ENCODE results near the gene RYR2.

The RYR2 gene

DNA sequence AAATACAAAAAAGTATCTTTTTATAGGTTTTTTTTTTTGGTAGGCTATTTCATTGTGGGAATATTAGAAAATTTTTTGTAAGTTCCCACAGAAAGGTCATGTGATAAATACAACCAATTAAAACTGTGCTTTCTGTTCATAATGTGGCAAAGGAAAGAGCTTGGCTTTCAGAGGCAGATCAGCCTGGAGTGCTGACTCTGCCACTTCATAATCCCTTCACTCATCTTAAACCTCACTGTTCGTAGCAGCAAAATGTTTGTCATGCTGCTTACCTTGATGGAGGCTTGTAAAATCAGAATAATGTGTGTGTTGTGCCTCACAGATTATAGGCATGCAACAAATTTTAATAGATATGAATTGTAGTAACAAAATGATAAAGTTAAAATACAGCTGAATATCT lies 671.9 kb downstream of the RYR2 start:
- H3K4me3 ChIP-seq (ENCODE audit: low read depth, low read length), result no peak overlapping the region
- TF ChIP-seq, protein P1, sequence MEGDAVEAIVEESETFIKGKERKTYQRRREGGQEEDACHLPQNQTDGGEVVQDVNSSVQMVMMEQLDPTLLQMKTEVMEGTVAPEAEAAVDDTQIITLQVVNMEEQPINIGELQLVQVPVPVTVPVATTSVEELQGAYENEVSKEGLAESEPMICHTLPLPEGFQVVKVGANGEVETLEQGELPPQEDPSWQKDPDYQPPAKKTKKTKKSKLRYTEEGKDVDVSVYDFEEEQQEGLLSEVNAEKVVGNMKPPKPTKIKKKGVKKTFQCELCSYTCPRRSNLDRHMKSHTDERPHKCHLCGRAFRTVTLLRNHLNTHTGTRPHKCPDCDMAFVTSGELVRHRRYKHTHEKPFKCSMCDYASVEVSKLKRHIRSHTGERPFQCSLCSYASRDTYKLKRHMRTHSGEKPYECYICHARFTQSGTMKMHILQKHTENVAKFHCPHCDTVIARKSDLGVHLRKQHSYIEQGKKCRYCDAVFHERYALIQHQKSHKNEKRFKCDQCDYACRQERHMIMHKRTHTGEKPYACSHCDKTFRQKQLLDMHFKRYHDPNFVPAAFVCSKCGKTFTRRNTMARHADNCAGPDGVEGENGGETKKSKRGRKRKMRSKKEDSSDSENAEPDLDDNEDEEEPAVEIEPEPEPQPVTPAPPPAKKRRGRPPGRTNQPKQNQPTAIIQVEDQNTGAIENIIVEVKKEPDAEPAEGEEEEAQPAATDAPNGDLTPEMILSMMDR (IDR thresholded peaks at IDR 0.05; ENCODE audit: borderline replicate concordance, insufficient read depth, low read depth, low read length), result no peak

- TF ChIP-seq, protein P1 (IDR thresholded peaks at IDR 0.05; ENCODE audit: borderline replicate concordance, insufficient read depth, low read depth, low read length), result no peak
- H3K4me3 ChIP-seq (ENCODE audit: low read depth, low read length), result no peak overlapping the region
These were observed 675.1 kb downstream of the RYR2 start for GRCh38 chr1:237717106-237717505.

DNA sequence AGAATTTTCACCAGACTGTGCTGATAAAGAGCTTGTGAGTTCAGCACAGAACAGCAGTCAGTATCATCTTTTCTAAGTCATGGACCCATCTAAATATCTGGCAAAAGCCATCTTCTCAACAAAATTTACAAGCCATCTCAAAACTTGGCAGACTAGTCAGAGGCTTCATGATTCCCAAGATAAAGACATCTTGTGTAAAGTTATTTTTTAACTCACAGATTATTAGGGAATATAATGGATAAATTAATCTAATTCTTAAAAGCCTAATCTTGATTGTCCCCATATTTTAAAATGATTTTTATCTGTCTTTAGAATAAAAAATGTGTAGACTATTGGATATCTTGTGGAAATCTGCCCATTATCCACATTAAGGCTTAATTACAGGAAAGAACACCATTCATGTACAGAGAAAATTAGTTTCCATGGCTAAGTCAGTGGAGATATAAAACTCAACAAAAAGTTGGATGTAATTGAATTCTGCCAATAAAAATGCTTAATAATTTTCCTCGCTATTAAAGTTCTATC lies 688.9 kb downstream of the RYR2 start:
- TF ChIP-seq, protein P1 (IDR thresholded peaks at IDR 0.05; ENCODE audit: borderline replicate concordance, insufficient read depth, low read depth, low read length), result no peak
- no peak overlapping the region for H3K4me3 ChIP-seq (ENCODE audit: low read depth, low read length)

- no peak overlapping the region for H3K4me3 ChIP-seq (ENCODE audit: low read depth, low read length)
- TF ChIP-seq, protein P1 (IDR thresholded peaks at IDR 0.05; ENCODE audit: borderline replicate concordance, insufficient read depth, low read depth, low read length), result no peak
These were observed 690.7 kb downstream of the RYR2 start for GRCh38 chr1:237732657-237733056.

DNA sequence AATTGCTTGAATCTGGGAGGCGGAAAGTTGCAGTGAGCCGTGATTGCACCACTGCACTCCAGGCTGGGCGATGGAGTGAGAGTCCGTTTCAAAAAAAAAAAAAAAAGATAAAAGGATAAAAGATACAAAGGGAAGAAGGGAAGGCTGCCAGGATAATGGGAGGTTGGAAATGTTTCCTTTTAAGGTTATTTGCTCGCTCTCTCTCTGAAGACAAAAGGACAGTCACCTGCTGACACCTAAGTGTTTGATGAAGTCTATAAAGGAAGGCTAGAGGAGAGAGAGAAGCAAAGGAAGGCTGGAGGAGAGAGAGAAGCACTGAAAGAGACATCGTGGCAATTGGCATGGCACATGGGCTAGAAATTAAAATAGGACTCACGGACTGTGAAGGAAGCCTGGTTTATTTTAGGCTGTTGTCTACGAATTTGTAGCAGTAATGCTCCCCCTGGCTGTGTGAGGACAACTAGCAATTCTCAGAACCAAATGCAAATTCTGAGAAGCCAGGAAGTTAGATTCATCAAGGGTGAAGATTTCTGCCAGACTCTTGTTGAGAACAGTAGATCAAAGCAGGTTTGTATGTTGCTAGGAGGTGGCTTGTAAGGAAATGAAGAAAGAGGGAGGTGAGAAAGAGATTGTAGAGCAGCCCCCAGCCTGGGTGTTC lies 694.5 kb downstream of the RYR2 start:
- H3K4me3 ChIP-seq (ENCODE audit: low read depth, low read length), result no peak overlapping the region
- TF ChIP-seq, protein P1 (IDR thresholded peaks at IDR 0.05; ENCODE audit: borderline replicate concordance, insufficient read depth, low read depth, low read length), result peak; percentile 25; the same call in 1 of the 2 replicates

- TF ChIP-seq, protein P1 (IDR thresholded peaks at IDR 0.05; ENCODE audit: borderline replicate concordance, insufficient read depth, low read depth, low read length), result no peak
- no peak overlapping the region for H3K4me3 ChIP-seq (ENCODE audit: low read depth, low read length)
These were observed 695.5 kb downstream of the RYR2 start for GRCh38 chr1:237737448-237737847.

- TF ChIP-seq, protein P1 (IDR thresholded peaks at IDR 0.05; ENCODE audit: borderline replicate concordance, insufficient read depth, low read depth, low read length), result no peak
These were observed 696.1 kb downstream of the RYR2 start for GRCh38 chr1:237737938-237738610.

More at GRCh38 chr1:237737938-237738610, 696.1 kb downstream of the RYR2 start:
- H3K4me3 ChIP-seq (ENCODE audit: low read depth, low read length), result no peak overlapping the region
